GM12801 (cell line): ENCODE measurements around the gene BCL2L15.

ENCODE experiments used
- CTCF ChIP-seq: IDR thresholded peaks from one replicate; pipeline ENCODE4 v1.5.1; 2011; ENCODE audit warnings: control low read depth; ENCODE audit not compliant: insufficient read length; ENCODE audit errors: extremely low read depth

Gene BCL2L15

GRCh38 chr1:113930499-113931161, 43.2 kb upstream of the BCL2L15 start:
- no peak for TF ChIP-seq CTCF

GRCh38 chr1:113929750-113930498, 42.5 kb upstream of the BCL2L15 start:
- no peak for TF ChIP-seq CTCF

- TF ChIP-seq CTCF: no peak
These were observed 41.8 kb upstream of the BCL2L15 start, which contains the start of gene HIPK1 for GRCh38 chr1:113928941-113929749. HIPK1 (plus strand) TSS chr1:113929324.

GRCh38 chr1:113928187-113928930, 41.0 kb upstream of the BCL2L15 start:
- TF ChIP-seq CTCF: no peak

- no peak for TF ChIP-seq CTCF
These were observed 37.1 kb upstream of the BCL2L15 start for GRCh38 chr1:113924473-113924872.

GRCh38 chr1:113922957-113923356, 35.6 kb upstream of the BCL2L15 start:
- TF ChIP-seq CTCF: no peak
